Amygdala (tissue), 56 donors: ENCODE data around the gene ACO2.

Experiments used
- DNase-seq, 56 donors: peaks; one replicate each; lab custom pipeline; 2025; lab: John Stamatoyannopoulos, UW

Gene ACO2

DNA sequence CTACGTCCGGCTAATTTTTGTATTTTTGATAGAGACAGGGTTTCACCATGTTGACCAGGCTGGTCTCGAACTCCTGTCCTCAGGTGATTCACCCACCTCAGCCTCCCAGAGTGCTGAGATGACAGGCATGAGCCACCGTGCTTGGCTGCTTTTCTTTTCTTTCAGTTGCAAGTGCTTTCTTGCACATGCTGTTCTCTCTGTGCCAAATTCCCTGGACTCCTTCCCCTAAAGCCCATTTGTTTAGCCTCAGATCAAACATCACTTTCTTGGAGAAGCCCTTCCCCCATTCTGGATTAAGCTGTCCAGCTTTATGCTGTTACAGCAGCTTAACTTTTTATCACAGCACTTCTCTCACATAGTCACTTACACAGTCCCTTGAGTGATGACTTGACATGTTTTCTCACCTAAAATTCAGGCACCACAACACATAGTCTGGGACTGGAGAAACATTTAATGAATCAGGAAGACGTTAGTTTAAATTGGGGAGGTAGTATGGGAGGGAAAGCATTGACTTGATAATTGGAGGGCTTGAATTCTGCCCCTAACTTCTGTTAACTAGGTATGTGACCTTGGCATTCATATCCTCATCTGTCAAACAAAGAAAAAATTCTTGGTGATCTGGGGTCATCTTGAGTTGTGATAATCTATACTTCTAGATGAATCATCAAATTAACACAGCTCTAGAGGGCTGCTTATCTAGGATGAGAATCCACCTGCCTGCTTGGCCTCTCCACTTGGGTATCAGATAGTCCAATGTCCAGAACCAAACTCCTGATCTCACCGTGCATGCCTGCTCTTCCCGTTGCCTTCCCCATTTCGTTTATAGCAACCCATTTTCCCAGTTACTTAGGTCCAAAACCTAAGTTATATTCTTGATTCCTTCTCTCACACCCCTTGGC is 18.4 kb downstream of the ACO2 start:
- DNase-seq = no peak

DNA sequence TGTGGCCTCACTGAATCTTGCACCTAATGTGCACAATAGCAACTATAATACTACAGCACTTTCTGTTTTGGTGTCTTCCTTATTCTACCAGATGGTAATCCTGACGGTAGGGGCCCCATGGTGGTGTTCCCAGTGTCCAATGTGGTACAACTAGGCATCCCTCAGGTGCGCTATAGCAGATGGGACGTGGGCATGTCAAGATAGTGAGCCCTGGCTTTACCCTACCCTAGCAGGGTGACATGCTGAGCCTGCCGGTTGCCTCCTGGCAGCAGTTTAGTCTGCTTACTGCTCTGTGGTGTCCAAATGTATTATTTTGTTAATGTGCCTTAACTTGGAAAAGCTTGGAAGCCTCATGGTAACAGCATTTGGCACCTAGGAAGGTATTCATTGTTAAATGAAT is 19.2 kb downstream of the ACO2 start:
- no peak for DNase-seq

DNA sequence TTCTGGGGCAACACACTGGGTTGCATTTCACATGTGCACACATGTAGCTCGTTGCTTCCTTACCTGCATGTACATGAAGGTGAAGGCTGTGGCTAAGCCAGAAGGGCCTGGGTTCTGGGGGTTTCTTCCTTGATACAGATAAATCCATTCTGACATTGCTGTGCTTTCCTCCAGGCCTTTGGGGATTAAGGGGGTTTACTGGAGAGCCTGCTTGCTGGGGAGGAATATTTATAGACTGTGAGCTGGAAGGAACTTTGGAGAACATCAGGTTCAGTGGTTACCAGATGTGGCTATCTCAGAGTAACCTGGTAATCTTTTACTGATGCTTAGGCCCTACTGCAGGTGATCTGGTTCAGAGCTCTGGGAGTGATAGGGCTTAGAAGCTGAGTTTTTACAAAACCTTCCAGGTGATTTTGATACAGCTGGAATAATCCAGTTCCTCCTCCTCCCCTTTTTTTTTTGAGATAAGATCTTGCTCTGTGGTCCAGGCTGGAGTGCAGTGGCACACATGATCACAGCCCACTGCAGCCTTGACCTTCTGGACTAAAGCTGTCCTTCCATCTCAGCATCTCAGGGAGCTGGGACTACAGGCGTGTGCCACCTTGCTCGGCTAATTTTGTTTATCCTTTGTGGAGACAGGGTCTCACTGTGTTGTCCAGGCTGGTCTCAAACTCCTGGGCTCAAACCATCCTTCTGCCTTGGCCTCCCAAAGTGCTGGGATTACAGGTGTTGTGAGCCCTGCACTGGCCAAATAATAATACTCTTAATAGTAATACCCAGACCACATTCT is 19.9 kb downstream of the ACO2 start:
- no peak for DNase-seq

- no peak for DNase-seq
Observed at GRCh38 chr22:41491374-41492100, 22.6 kb downstream of the ACO2 start.

DNA sequence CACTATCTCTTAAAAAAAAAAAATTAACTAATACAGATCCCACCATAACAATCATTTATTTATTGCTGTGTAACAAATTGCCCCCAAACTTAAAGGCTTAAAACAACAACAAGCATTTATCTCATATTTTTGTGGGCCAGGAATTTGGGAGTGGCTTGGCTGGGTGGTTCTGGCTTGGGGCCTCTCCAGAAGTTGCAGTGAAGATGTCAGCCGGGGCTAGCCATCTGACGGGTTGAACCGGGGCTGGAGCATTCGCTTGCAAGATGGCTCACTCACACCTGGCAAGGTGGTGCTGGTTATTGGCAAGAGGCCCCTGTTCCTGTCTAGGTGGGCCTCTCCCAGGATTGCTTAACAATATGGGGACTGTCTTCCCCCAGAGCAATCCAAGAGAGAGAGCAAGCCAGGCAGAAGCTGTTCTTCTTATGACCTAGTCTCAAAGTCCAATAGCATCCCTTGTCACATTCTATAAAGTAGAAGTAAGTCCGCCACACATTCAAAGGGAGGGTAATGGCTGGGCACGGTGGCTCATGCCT is 29.5 kb downstream of the ACO2 start:
- DNase-seq = no peak

GRCh38 chr22:41499624-41500280 is 30.8 kb downstream of the ACO2 start:
- no peak for DNase-seq

DNA sequence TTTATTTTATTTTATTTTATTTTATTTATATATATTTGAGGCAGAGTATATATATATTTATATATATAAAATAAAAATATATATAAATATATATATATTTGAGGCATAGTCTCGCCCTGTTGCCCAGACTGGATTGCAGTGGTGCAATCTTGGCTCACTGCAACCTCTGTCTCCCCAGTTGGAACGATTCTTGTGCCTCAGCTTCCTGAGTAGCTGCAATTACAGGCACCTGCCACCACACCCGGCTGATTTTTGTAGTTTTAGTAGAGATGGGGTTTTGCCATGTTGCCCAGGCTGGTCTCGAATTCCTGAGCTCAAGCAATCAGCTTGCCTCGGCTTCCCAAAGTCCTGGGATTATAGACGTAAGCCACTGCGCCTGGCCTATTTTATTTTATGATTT is 31.4 kb downstream of the ACO2 start:
- no peak for DNase-seq

DNA sequence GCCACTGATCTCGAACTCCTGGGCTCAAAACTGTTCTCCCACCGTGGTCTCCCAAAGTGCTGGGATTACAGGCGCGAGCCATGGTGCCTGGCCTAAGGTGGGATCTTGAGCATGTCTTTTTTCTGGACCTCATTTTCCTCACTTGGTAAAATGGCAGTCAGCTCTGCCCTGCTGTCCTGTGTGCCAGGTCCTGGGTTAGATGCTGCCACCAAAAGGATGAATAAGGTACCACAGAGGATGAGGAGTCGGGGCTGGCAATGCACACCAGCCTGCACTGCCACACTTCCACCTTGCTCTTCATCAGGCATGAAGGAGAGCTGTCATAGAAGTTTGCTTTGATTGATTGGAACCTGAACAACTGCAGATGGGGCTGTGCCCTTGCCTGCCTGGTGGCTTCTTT is 32.3 kb downstream of the ACO2 start:
- peak in 7 of 56 donors; percentile 16 to 45 (median 33) for DNase-seq

DNA sequence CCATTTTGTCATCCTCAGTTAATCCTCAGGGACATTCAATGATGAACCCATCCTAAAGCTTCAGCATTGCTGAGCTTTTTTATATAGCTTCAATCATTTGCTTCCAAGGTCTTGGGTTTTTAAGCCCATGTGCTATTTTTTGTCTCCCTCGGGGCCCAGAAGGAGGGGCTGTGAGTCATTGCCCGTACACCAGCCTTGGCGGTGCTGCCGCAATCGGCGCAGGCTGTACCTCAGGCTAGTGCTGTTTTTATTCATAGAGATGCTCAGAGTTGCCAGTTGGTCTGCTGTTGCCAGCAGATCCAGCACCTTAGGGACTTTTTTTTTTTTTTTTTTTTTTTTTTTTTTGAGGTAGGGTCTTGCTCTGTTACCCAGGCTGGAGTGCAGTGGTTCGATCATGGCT is 35.5 kb downstream of the ACO2 start:
- peak in 2 of 56 donors; percentile 12 to 33 for DNase-seq

GRCh38 chr22:41504816-41505215 is 35.9 kb downstream of the ACO2 start:
- DNase-seq = no peak

- no peak for DNase-seq
Observed at GRCh38 chr22:41505511-41506220, 36.7 kb downstream of the ACO2 start.

- no peak for DNase-seq
Observed at GRCh38 chr22:41507330-41508063, 38.6 kb downstream of the ACO2 start.

DNA sequence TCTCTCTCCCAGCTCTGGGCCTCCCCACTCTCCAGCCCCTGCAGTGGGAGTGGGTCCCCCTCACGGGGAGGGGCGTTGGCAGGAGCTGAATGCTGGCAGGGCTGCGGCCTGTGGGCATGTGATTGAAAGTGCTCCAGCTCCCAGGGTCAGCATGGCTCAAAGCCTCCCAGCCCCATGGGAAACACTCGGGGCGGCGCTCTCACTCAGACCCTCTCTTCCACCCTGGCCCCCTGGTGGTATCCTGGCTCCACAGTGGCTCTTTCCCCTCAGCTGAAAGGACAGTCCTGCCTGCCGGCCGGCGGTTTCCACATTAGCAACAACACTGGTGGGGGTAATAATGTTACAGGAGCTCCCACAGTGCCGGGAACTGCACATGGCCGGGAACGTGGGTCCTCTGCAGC is 39.9 kb downstream of the ACO2 start:
- peak in 54 of 56 donors; percentile 37 to 96 (median 83) for DNase-seq

GRCh38 chr22:41511521-41511968 is 42.6 kb downstream of the ACO2 start:
- DNase-seq = no peak

DNA sequence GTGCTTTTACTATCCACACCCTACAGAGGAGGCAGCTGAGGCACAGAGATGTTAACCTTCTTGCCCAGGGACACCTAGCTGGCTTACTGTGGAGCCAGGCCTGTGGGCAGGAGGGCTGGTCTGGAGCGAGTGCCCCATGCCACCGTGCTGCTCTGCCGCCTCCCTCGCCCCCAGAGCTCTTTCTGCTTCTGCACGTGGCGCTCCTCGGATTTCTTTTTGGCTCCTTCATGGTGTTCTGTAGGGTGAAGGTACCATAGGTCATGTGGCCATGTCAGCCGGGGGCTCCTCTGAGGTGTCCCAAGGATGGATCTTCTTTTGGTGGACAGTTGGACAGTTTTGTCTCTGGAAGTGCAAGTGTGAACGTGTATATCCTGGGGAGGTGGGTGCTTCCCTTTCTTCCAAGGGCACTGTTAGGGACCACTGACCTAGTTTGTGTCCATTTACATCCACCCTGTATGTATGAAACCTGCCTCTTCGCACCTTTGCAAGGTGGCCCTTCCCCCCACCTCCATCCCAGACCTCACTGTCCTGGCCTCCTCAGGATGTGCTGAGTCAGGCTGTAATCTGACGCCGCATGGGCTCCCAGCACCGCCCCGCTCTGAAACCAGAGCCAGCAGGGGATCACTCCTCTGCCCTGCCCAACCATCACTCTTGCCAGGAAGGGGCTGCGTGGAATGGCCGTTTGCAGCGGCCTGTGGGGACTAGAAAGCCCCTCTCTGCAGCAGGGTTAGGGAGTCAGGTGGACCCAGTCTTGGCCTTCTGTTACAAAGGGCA is 43.7 kb downstream of the ACO2 start:
- peak in 1 of 56 donors; percentile 29 for DNase-seq

GRCh38 chr22:41513391-41513790 is 44.5 kb downstream of the ACO2 start:
- DNase-seq = peak in 28 of 56 donors; percentile 11 to 71 (median 45)

DNA sequence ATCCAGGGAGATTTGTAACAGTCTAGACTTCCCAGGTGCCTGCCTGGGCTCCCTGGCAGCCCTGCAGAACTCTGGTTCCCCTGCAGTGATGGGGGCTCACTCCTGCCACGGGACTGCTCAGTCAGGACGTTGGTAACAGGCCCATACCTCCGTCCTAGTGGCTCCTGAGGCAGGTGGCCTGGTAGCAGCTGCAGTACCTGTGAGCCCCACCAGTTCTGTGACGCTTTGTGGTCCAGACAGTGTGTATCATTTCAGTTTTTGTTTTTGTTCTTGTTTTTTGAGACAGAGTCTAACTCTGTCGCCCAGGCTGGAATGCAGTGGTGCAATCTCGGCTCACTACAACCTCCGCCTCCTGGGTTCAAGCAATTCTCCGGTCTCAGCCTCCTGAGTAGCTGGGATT is 47.5 kb downstream of the ACO2 start:
- no peak for DNase-seq
